Aorta (tissue), 5 donors: ENCODE data around the gene ACTR1B. TPM values are rescaled to one million over a fixed set of nuclear protein-coding genes. Genes with fewer than 3 reads are reported as not detected.
"Not testable (repeated sequence)": the region's sequence is repeated elsewhere in the genome, so short reads cannot be mapped to it uniquely, and the experiment has no call there.

ENCODE experiments used
- ATAC-seq: fragments of 200-7000 bp; cut with Tn5 transposase; one replicate; pipeline ENCODE4 v1.9.1; 2022; ENCODE audit warnings: moderate library complexity; ENCODE audit not compliant: low FRiP score
- DNase-seq, 2 donors: peaks; one replicate each; pipeline ENCODE4 v3.0.0-alpha.2; 2020
- H3K27ac ChIP-seq, 2 donors: one replicate each; pipeline ENCODE4 v1.5.1; 2013; ENCODE audit warnings: low read length in 2 of 2, mild to moderate bottlenecking in 2 of 2, moderate library complexity in 2 of 2, control low read depth in 1 of 2, inconsistent platforms in 1 of 2, low read depth in 1 of 2
- H3K27me3 ChIP-seq, 2 donors: one replicate each; pipeline ENCODE4 v1.6.1; 2013; ENCODE audit warnings: control low read depth in 1 of 2, low read length in 1 of 2, mild to moderate bottlenecking in 1 of 2, moderate library complexity in 1 of 2; ENCODE audit not compliant: insufficient read depth in 2 of 2, control insufficient read depth in 1 of 2
- H3K36me3 ChIP-seq, 2 donors: one replicate each; pipeline ENCODE4 v1.6.1; 2013; ENCODE audit warnings: control low read depth in 1 of 2, low read length in 1 of 2, mild to moderate bottlenecking in 1 of 2; ENCODE audit not compliant: insufficient read depth in 2 of 2, control insufficient read depth in 1 of 2
- H3K4me1 ChIP-seq, 2 donors: one replicate each; pipeline ENCODE4 v1.6.1; 2013; ENCODE audit warnings: low read length in 2 of 2, control low read depth in 1 of 2, mild to moderate bottlenecking in 1 of 2, moderate library complexity in 1 of 2; ENCODE audit not compliant: insufficient read depth in 2 of 2, control insufficient read depth in 1 of 2
- H3K4me3 ChIP-seq, 2 donors: one replicate each; pipeline ENCODE4 v1.5.1; 2013; ENCODE audit warnings: low read length in 2 of 2, control low read depth in 1 of 2, mild to moderate bottlenecking in 1 of 2
- H3K9me3 ChIP-seq: one replicate; pipeline ENCODE4 v1.6.1; 2013; ENCODE audit warnings: mild to moderate bottlenecking, low read length; ENCODE audit not compliant: control insufficient read depth
- WGBS, 2 donors: extraction: QIAGEN DNeasy Blood & Tissue Kit; methylation state at CpG; one replicate each; pipeline ENCODE4 v1.1.7; 2013; 5-methylcytosine and 5-hydroxymethylcytosine counted together
- intact Hi-C, 2 donors: fragments of 100-400 bp; cut with DNase I; formaldehyde crosslinking; loops; one replicate each; pipeline versions ENCODE4 v1.14.2 to v1.15.0; 2022
- long read RNA-seq, 2 donors: library from polyadenylated mRNA; unstranded; transcript quantifications; one replicate each; pipeline ENCODE4 v2.0.0, GENCODE V29; 2020 to 2021
- polyA plus RNA-seq, 2 donors: library from polyadenylated mRNA; stranded (reverse); fragments of 200-250 nt; gene quantifications; one replicate each; pipeline ENCODE4 v1.2.3, GENCODE V29; 2013
- total RNA-seq, 2 donors: library from RNA; stranded (reverse); fragmentation: NEBNext Ultra II Directional; extraction: Animal tissue kit (Norgen Biotek cat#: 25700); gene quantifications; one replicate each; pipeline ENCODE4 v1.2.1, GENCODE V29; 2021
- donor health status: healthy with polysubstance abuse.
- donor health status: Bipolar disorder and iron deficiency.
- donor health status: DM: no; HTN: no; CAD: no.
- donor health status: DM: no; HTN: no; CAD: no.
- donor health status: DM: yes; HTN: yes; CAD: no.

ACTR1B gene
- 10 to 100 TPM; 70.6 to 74.4 TPM for total RNA-seq
- 10 to 100 TPM; 63.2 to 92.2 TPM for polyA plus RNA-seq
- long read RNA-seq, donor 1, transcript ACTR1B-201 (11 exons, 2,243 nt): major isoform, 239 of 324 reads
- long read RNA-seq, donor 1, partial matches to known transcripts: 29 of 324 reads
- long read RNA-seq, donor 1, other reads (novel, unspliced or antisense): 56 of 324 reads
- long read RNA-seq, donor 2, transcript ACTR1B-201 (11 exons, 2,243 nt): major isoform, 17 of 43 reads
- long read RNA-seq, donor 2, partial matches to known transcripts: 4 of 43 reads
- long read RNA-seq, donor 2, other reads (novel, unspliced or antisense): 22 of 43 reads

- 0 to 1% methylated on average over 50 to 60 of the region's 60 CpGs for WGBS, 2 donors
- ATAC-seq (peak; percentile 97), DNase-seq (peak; percentile 98)
- Histone ChIP-seq H3K4me3 (peak within 1 kb of the TSS; percentile 77 to 81), H3K27ac (peak within 1 kb of the TSS; percentile 80 to 91), H3K4me1 (no peaks in the 10 kb centered on the region), H3K9me3 (no peaks in the 10 kb centered on the region), H3K27me3 (no peaks in the 10 kb centered on the region), H3K36me3 (no peaks in the 10 kb centered on the region)
- intact Hi-C loops: loop anchor here (1.0 to 2.0 kb wide), 3 partner anchors 17 to 33 kb away; partner anchors contain the start of gene COX5B (in 1 of the 2)
Measured at GRCh38 chr2:97663962-97664635, at the start of gene ACTR1B. Gene ACTR1B, minus strand, starts transcription at chr2:97664044. Its CDS starts 154 bp downstream, at chr2:97663890.

- 75 to 86% methylated on average over 10 to 11 of the region's 11 CpGs for WGBS, 2 donors
- no peaks in the 10 kb centered on the region for H3K36me3 ChIP-seq
- H3K27ac ChIP-seq: no peak overlapping the region
- peak in 1 of 2 donors; percentile 69 for DNase-seq
- intact Hi-C loops: no loop called here
- H3K4me3 ChIP-seq: no peak overlapping the region
- no peaks in the 10 kb centered on the region for H3K9me3 ChIP-seq
- no peaks in the 10 kb centered on the region for H3K27me3 ChIP-seq
- no peaks in the 10 kb centered on the region for H3K4me1 ChIP-seq
- peak; percentile 19 for ATAC-seq
Measured at GRCh38 chr2:97712693-97713295, 49.0 kb upstream of the ACTR1B start.

GRCh38 chr2:97712175-97712574 lies 48.3 kb upstream of the ACTR1B start:
- DNase-seq, H3K4me1 ChIP-seq, H3K36me3 ChIP-seq, H3K27ac ChIP-seq, H3K27me3 ChIP-seq, H3K9me3 ChIP-seq, H3K4me3 ChIP-seq, ATAC-seq, intact Hi-C loops: not testable (repeated sequence)
- WGBS, 2 donors: 70 to 79% methylated on average over 9 of the region's 9 CpGs

GRCh38 chr2:97711394-97711711 lies 47.5 kb upstream of the ACTR1B start:
- Histone ChIP-seq H3K9me3 (no peaks in the 10 kb centered on the region), H3K27ac (no peak overlapping the region), H3K4me3 (no peak overlapping the region), H3K36me3 (no peaks in the 10 kb centered on the region), H3K4me1 (no peaks in the 10 kb centered on the region), H3K27me3 (no peaks in the 10 kb centered on the region)
- 78 to 88% methylated on average over 6 of the region's 6 CpGs for WGBS, 2 donors
- intact Hi-C loops: no loop called here
- DNase-seq (no peak), ATAC-seq (no peak)

- DNase-seq (peak in 1 of 2 donors; percentile 20), ATAC-seq (no peak)
- Histone ChIP-seq H3K36me3 (no peaks in the 10 kb centered on the region), H3K4me1 (no peaks in the 10 kb centered on the region), H3K27me3 (no peaks in the 10 kb centered on the region), H3K9me3 (no peaks in the 10 kb centered on the region), H3K27ac (no peak overlapping the region), H3K4me3 (no peak overlapping the region)
- WGBS, 2 donors: 80 to 84% methylated on average over 8 of the region's 8 CpGs
- intact Hi-C loops: loop anchor here in 1 of 2 donors (10.0 kb wide), 1 partner anchor 676 kb away; no protein-coding TSS in a partner anchor
Measured at GRCh38 chr2:97708608-97709007, 44.8 kb upstream of the ACTR1B start.

GRCh38 chr2:97708048-97708380 lies 44.2 kb upstream of the ACTR1B start:
- intact Hi-C loops: loop anchor here in 1 of 2 donors (10.0 kb wide), 1 partner anchor 677 kb away; no protein-coding TSS in a partner anchor
- WGBS, 2 donors: 56 to 72% methylated on average over 4 of the region's 4 CpGs
- no peak for ATAC-seq
- DNase-seq: peak in 1 of 2 donors; percentile 25
- Histone ChIP-seq H3K4me3 (no peak overlapping the region), H3K9me3 (no peaks in the 10 kb centered on the region), H3K4me1 (no peaks in the 10 kb centered on the region), H3K36me3 (no peaks in the 10 kb centered on the region), H3K27ac (no peak overlapping the region), H3K27me3 (no peaks in the 10 kb centered on the region)

GRCh38 chr2:97707362-97708047 lies 43.7 kb upstream of the ACTR1B start:
- Histone ChIP-seq H3K27me3 (no peaks in the 10 kb centered on the region), H3K4me3 (no peak overlapping the region), H3K36me3 (no peaks in the 10 kb centered on the region), H3K27ac (no peak overlapping the region), H3K4me1 (no peaks in the 10 kb centered on the region), H3K9me3 (no peaks in the 10 kb centered on the region)
- WGBS, 2 donors: 82 to 83% methylated on average over 11 of the region's 11 CpGs
- intact Hi-C loops: loop anchor here in 1 of 2 donors (10.0 kb wide), 1 partner anchor 677 kb away; no protein-coding TSS in a partner anchor
- peak in 1 of 2 donors; percentile 66 for DNase-seq
- no peak for ATAC-seq

GRCh38 chr2:97706708-97707345 lies 43.0 kb upstream of the ACTR1B start:
- H3K27me3 ChIP-seq: no peaks in the 10 kb centered on the region
- DNase-seq (peak in 1 of 2 donors; percentile 53), ATAC-seq (no peak)
- H3K4me3 ChIP-seq: no peak overlapping the region
- H3K36me3 ChIP-seq: no peaks in the 10 kb centered on the region
- no peaks in the 10 kb centered on the region for H3K9me3 ChIP-seq
- H3K27ac ChIP-seq: no peak overlapping the region
- no peaks in the 10 kb centered on the region for H3K4me1 ChIP-seq
- 60 to 68% methylated on average over 11 of the region's 11 CpGs for WGBS, 2 donors
- intact Hi-C loops: loop anchor here in 1 of 2 donors (10.0 kb wide), 1 partner anchor 678 kb away; no protein-coding TSS in a partner anchor
